Erythroblast (primary cell): ENCODE measurements around the gene CMIP.

Experiments used
- GATA1 ChIP-seq: IDR thresholded peaks from 2 replicates; pipeline ENCODE4 v1.6.1; 2011; ENCODE audit warnings: low read depth, mild to moderate bottlenecking, control low read depth, low read length, moderate library complexity
- POLR2A ChIP-seq: IDR thresholded peaks from 2 replicates; pipeline ENCODE4 v1.6.1; 2011; ENCODE audit warnings: mild to moderate bottlenecking, low read length

- TF ChIP-seq POLR2A: no peak
- TF ChIP-seq GATA1: no peak
Observed at GRCh38 chr16:81421536-81421935, 23.1 kb upstream of the CMIP start.
